Colonic mucosa (tissue), 4 donors: ENCODE results near the gene SLCO1A2. TPM values are rescaled to one million over a fixed set of nuclear protein-coding genes. Genes with fewer than 3 reads are reported as not detected.

Experiments
- DNase-seq: peaks from one replicate; pipeline ENCODE4 v3.0.0-alpha.2; 2020
- H3K27ac ChIP-seq: fragments of 200-600 bp; one replicate; pipeline ENCODE4 v1.8.0; 2021
- H3K27me3 ChIP-seq: fragments of 200-600 bp; one replicate; pipeline ENCODE4 v1.8.0; 2021
- H3K36me3 ChIP-seq: fragments of 200-600 bp; one replicate; pipeline ENCODE4 v1.8.0; 2021
- H3K4me1 ChIP-seq: fragments of 200-600 bp; one replicate; pipeline ENCODE4 v1.8.0; 2021; ENCODE audit warnings: mild to moderate bottlenecking
- H3K4me3 ChIP-seq: fragments of 200-600 bp; one replicate; pipeline ENCODE4 v1.8.0; 2021
- H3K9ac ChIP-seq, 2 donors: one replicate each; pipeline ENCODE4 v1.7.0; 2013; ENCODE audit warnings: control low read depth in 2 of 2, low read depth in 2 of 2, low read length in 2 of 2
- H3K9me3 ChIP-seq: fragments of 200-600 bp; one replicate; pipeline ENCODE4 v1.8.0; 2021
- CTCF ChIP-seq: fragments of 200-600 bp; IDR thresholded peaks from one replicate; pipeline ENCODE4 v1.8.0; 2022; ENCODE audit warnings: antibody characterized with exemption, mild to moderate bottlenecking
- intact Hi-C: fragments of 100-400 bp; cut with DNase I; formaldehyde crosslinking; loops from one replicate; pipeline ENCODE4 v1.14.1; 2022
- total RNA-seq, 2 donors: library from RNA; stranded (reverse); fragmentation: NEBNext Ultra II Directional in 1 of 2; extraction: Animal tissue kit (Norgen Biotek cat#: 25700) in 1 of 2; gene quantifications; one replicate each; pipeline ENCODE4 v1.2.1, GENCODE V29; 2021
- donor health status: healthy.
- donor health status: DM: no; HTN: no; CAD: no.
- donor health status: DM: no; HTN: no; CAD: no.

The SLCO1A2 gene
- total RNA-seq, 2 donors from 2014 or later = not detected

GRCh38 chr12:21239866-21240265, 94.9 kb downstream of the SLCO1A2 start:
- no peaks in the 10 kb centered on the region for H3K4me1 ChIP-seq
- H3K36me3 ChIP-seq = no peaks in the 10 kb centered on the region
- H3K27me3 ChIP-seq = no peaks in the 10 kb centered on the region
- no peak overlapping the region for H3K4me3 ChIP-seq
- no peak for TF ChIP-seq CTCF
- DNase-seq = no peak
- no peak overlapping the region for H3K9ac ChIP-seq
- H3K9me3 ChIP-seq = no peaks in the 10 kb centered on the region
- no peak overlapping the region for H3K27ac ChIP-seq
- intact Hi-C loops = no loop called here

GRCh38 chr12:21234395-21234794, 100.3 kb downstream of the SLCO1A2 start:
- H3K36me3 ChIP-seq = no peaks in the 10 kb centered on the region
- no peak overlapping the region for H3K4me3 ChIP-seq
- intact Hi-C loops = no loop called here
- no peaks in the 10 kb centered on the region for H3K9me3 ChIP-seq
- no peaks in the 10 kb centered on the region for H3K27me3 ChIP-seq
- no peak for TF ChIP-seq CTCF
- H3K4me1 ChIP-seq = no peaks in the 10 kb centered on the region
- DNase-seq = no peak
- H3K27ac ChIP-seq = no peak overlapping the region
- H3K9ac ChIP-seq = no peak overlapping the region

- no peaks in the 10 kb centered on the region for H3K36me3 ChIP-seq
- H3K4me1 ChIP-seq = no peaks in the 10 kb centered on the region
- no peak overlapping the region for H3K9ac ChIP-seq
- no peak for DNase-seq
- no peaks in the 10 kb centered on the region for H3K27me3 ChIP-seq
- no peak overlapping the region for H3K4me3 ChIP-seq
- TF ChIP-seq CTCF = no peak
- no peak overlapping the region for H3K27ac ChIP-seq
- H3K9me3 ChIP-seq = no peaks in the 10 kb centered on the region
- intact Hi-C loops = no loop called here
Observed at GRCh38 chr12:21223930-21224329, 110.8 kb downstream of the SLCO1A2 start.

GRCh38 chr12:21221778-21222177, 112.9 kb downstream of the SLCO1A2 start:
- no peak for TF ChIP-seq CTCF
- Histone ChIP-seq H3K9ac (no peak overlapping the region), H3K27me3 (no peaks in the 10 kb centered on the region), H3K9me3 (no peaks in the 10 kb centered on the region), H3K4me1 (no peaks in the 10 kb centered on the region), H3K36me3 (no peaks in the 10 kb centered on the region), H3K4me3 (no peak overlapping the region), H3K27ac (no peak overlapping the region)
- DNase-seq = no peak
- intact Hi-C loops = no loop called here

- no peak for TF ChIP-seq CTCF
- no peak overlapping the region for H3K9ac ChIP-seq
- no peak for DNase-seq
Observed at GRCh38 chr12:21221072-21221471, 113.6 kb downstream of the SLCO1A2 start.

GRCh38 chr12:21220266-21220665, 114.5 kb downstream of the SLCO1A2 start:
- no peak for DNase-seq
- intact Hi-C loops = no loop called here
- Histone ChIP-seq H3K9me3 (no peaks in the 10 kb centered on the region), H3K36me3 (no peaks in the 10 kb centered on the region), H3K4me1 (no peaks in the 10 kb centered on the region), H3K9ac (no peak overlapping the region), H3K27me3 (no peaks in the 10 kb centered on the region), H3K4me3 (no peak overlapping the region), H3K27ac (no peak overlapping the region)
- no peak for TF ChIP-seq CTCF

More at GRCh38 chr12:21221072-21221471, 113.6 kb downstream of the SLCO1A2 start:
- H3K27ac ChIP-seq = no peak overlapping the region
- no peaks in the 10 kb centered on the region for H3K27me3 ChIP-seq
- intact Hi-C loops = no loop called here
- H3K4me3 ChIP-seq = no peak overlapping the region
- no peaks in the 10 kb centered on the region for H3K36me3 ChIP-seq
- H3K9me3 ChIP-seq = no peaks in the 10 kb centered on the region
- H3K4me1 ChIP-seq = no peaks in the 10 kb centered on the region
